ENCODE measurements around the gene MYLK. TPM values are rescaled to one million over a fixed set of nuclear protein-coding genes. Genes with fewer than 3 reads are reported as not detected.
"Not testable (repeated sequence)": the region's sequence is repeated elsewhere in the genome, so short reads cannot be mapped to it uniquely, and the experiment has no call there.

Gene MYLK
- total RNA-seq, 1 donor from 2014 or later: 0.08 TPM

DNA sequence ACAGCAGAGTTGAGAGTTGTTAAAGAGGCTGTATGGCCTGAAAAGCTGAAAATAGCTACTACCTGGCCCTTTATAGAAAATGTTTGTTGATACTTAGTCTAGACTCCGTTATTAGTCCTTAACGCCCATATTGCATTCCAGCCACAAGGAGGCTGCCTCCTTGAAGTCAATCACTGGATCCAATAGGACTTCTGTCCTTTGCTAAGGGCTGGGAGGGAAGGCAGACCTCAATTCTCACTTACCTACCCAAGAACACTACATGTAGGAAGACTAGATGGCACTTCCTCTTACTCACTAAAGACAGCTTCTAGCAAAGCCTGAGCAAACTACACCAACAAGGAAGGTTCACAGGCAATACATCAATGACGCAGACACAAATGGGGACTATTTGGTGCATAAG, 159.8 kb downstream of the MYLK start:
- Mint-ChIP-seq H3K36me3 (ENCODE audit: low read depth) (no peaks in the 10 kb centered on the region), H3K27me3 (ENCODE audit: insufficient read depth) (peaks cover 5% of the 10 kb centered on the region), H3K4me3 (no peak overlapping the region), H3K4me1 (ENCODE audit: low read depth) (peaks cover 3% of the 10 kb centered on the region), H3K27ac (no peak overlapping the region), H3K9me3 (no peaks in the 10 kb centered on the region)
- intact Hi-C loops (cut with micrococcal nuclease): loop anchor here (5.0 kb wide), 2 partner anchors 353 to 397 kb away; no protein-coding TSS in a partner anchor
- DNase-seq (ENCODE audit: low spot score): no peak

GRCh38 chr3:123723522-123724168, 160.5 kb downstream of the MYLK start:
- Mint-ChIP-seq H3K4me3 (no peak overlapping the region), H3K27me3 (ENCODE audit: insufficient read depth) (peaks cover 7% of the 10 kb centered on the region), H3K4me1 (ENCODE audit: low read depth) (peaks cover 3% of the 10 kb centered on the region), H3K27ac (no peak overlapping the region), H3K36me3 (ENCODE audit: low read depth) (no peaks in the 10 kb centered on the region), H3K9me3 (no peaks in the 10 kb centered on the region)
- DNase-seq (ENCODE audit: low spot score): peak; percentile 19
- intact Hi-C loops (cut with micrococcal nuclease): loop anchor here (1.0 to 5.0 kb wide), 5 partner anchors 71 to 396 kb away; partner anchors contain the start of gene HACD2

- Mint-ChIP-seq H3K27ac (no peak overlapping the region), H3K36me3 (ENCODE audit: low read depth) (no peaks in the 10 kb centered on the region), H3K4me3 (no peak overlapping the region), H3K4me1 (ENCODE audit: low read depth) (peaks cover 3% of the 10 kb centered on the region), H3K9me3 (no peaks in the 10 kb centered on the region), H3K27me3 (ENCODE audit: insufficient read depth) (peaks cover 7% of the 10 kb centered on the region)
- DNase-seq (ENCODE audit: low spot score): no peak
- intact Hi-C loops (cut with micrococcal nuclease): loop anchor here (1.0 to 5.0 kb wide), 5 partner anchors 70 to 396 kb away; partner anchors contain the start of gene HACD2
Observed at GRCh38 chr3:123723070-123723469, 161.1 kb downstream of the MYLK start.

- H3K9me3 Mint-ChIP-seq: no peaks in the 10 kb centered on the region
- peaks cover 3% of the 10 kb centered on the region for H3K27me3 Mint-ChIP-seq (ENCODE audit: insufficient read depth)
- H3K4me1 Mint-ChIP-seq (ENCODE audit: low read depth): peaks cover 3% of the 10 kb centered on the region
- intact Hi-C loops (cut with micrococcal nuclease): loop anchor here (2.0 to 5.0 kb wide), 4 partner anchors 70 to 395 kb away; partner anchors contain the start of gene HACD2
- H3K27ac Mint-ChIP-seq: no peak overlapping the region
- no peak for DNase-seq (ENCODE audit: low spot score)
- H3K4me3 Mint-ChIP-seq: no peak overlapping the region
- H3K36me3 Mint-ChIP-seq (ENCODE audit: low read depth): no peaks in the 10 kb centered on the region
Observed at GRCh38 chr3:123722456-123722855, 161.7 kb downstream of the MYLK start.

GRCh38 chr3:123722021-123722420, 162.1 kb downstream of the MYLK start:
- no peaks in the 10 kb centered on the region for H3K36me3 Mint-ChIP-seq (ENCODE audit: low read depth)
- H3K27me3 Mint-ChIP-seq (ENCODE audit: insufficient read depth): peaks cover 2% of the 10 kb centered on the region
- H3K9me3 Mint-ChIP-seq: no peaks in the 10 kb centered on the region
- H3K4me1 Mint-ChIP-seq (ENCODE audit: low read depth): peaks cover 3% of the 10 kb centered on the region
- no peak overlapping the region for H3K4me3 Mint-ChIP-seq
- intact Hi-C loops (cut with micrococcal nuclease): loop anchor here (2.0 to 5.0 kb wide), 4 partner anchors 69 to 395 kb away; partner anchors contain the start of gene HACD2
- no peak for DNase-seq (ENCODE audit: low spot score)
- no peak overlapping the region for H3K27ac Mint-ChIP-seq

DNA sequence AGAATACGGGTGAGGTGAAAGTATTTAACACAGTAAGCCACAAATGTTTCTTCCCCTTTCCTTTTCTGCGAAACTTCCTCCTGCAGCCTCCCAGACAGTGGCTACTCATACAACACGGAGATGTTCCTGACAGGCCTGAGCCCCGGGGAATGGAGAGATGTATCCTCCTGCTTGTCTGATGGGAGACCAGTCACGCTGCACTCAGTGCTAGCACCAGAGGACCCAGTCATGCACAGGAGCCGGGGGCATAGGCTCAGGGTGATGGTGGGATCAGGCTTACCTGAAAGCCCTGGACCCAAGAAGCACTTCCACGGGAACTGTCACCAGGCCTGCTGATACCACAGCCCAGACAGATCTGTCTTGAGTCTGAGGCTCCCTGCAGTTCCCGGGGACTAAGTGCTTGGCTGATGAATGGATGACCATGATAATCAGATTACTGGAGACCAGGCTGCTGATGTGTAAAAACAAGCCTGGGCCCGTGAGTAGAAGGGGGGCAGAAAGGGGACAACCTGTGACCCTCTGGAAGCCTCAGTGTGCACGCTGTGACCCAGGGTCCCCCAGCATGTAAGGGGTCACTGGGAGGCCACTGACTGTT, 162.9 kb downstream of the MYLK start:
- not testable (repeated sequence) for H3K4me3 Mint-ChIP-seq; H3K27me3 Mint-ChIP-seq (ENCODE audit: insufficient read depth); H3K27ac Mint-ChIP-seq; H3K9me3 Mint-ChIP-seq; DNase-seq (ENCODE audit: low spot score); H3K4me1 Mint-ChIP-seq (ENCODE audit: low read depth); H3K36me3 Mint-ChIP-seq (ENCODE audit: low read depth)
- intact Hi-C loops (cut with micrococcal nuclease): loop anchor here (5.0 kb wide), 2 partner anchors 356 to 394 kb away; no protein-coding TSS in a partner anchor

DNA sequence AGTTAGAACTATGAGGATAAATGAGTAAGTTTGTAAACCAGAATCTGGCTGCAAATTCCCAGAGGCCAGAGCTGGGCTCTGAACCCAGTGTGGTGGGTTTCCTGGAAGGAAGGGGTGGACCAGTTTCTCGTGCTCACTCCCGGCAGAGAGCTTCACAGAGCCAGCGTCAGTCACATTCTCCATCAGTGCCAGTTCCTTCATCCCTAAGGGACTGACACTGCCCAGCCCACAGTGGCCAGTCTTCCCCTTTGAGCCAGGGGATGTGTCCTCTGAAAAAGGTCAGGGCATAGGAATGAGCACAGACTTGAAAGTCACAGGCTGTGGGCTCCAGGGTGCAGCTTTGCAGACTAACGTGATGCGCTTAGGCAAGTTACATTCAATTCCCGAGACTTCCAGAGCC, 163.5 kb downstream of the MYLK start:
- Mint-ChIP-seq H3K27ac (no peak overlapping the region), H3K4me1 (ENCODE audit: low read depth) (peaks cover 3% of the 10 kb centered on the region), H3K36me3 (ENCODE audit: low read depth) (no peaks in the 10 kb centered on the region), H3K9me3 (no peaks in the 10 kb centered on the region), H3K4me3 (no peak overlapping the region), H3K27me3 (ENCODE audit: insufficient read depth) (peaks cover 2% of the 10 kb centered on the region)
- DNase-seq (ENCODE audit: low spot score): no peak
- intact Hi-C loops (cut with micrococcal nuclease): loop anchor here (5.0 kb wide), 2 partner anchors 357 to 393 kb away; no protein-coding TSS in a partner anchor

GRCh38 chr3:123719862-123720453, 164.2 kb downstream of the MYLK start:
- H3K4me3 Mint-ChIP-seq: no peak overlapping the region
- H3K36me3 Mint-ChIP-seq (ENCODE audit: low read depth): no peaks in the 10 kb centered on the region
- no peak overlapping the region for H3K27ac Mint-ChIP-seq
- no peaks in the 10 kb centered on the region for H3K9me3 Mint-ChIP-seq
- peaks cover 2% of the 10 kb centered on the region for H3K27me3 Mint-ChIP-seq (ENCODE audit: insufficient read depth)
- no peak for DNase-seq (ENCODE audit: low spot score)
- peaks cover 3% of the 10 kb centered on the region for H3K4me1 Mint-ChIP-seq (ENCODE audit: low read depth)
- intact Hi-C loops (cut with micrococcal nuclease): loop anchor here (1.0 to 5.0 kb wide), 3 partner anchors 78 to 393 kb away; no protein-coding TSS in a partner anchor

GRCh38 chr3:123719061-123719756, 164.9 kb downstream of the MYLK start:
- H3K27me3 Mint-ChIP-seq (ENCODE audit: insufficient read depth); H3K4me1 Mint-ChIP-seq (ENCODE audit: low read depth); H3K9me3 Mint-ChIP-seq; H3K4me3 Mint-ChIP-seq; H3K36me3 Mint-ChIP-seq (ENCODE audit: low read depth); DNase-seq (ENCODE audit: low spot score); H3K27ac Mint-ChIP-seq: not testable (repeated sequence)
- intact Hi-C loops (cut with micrococcal nuclease): loop anchor here (1.0 kb wide), 1 partner anchor 77 kb away; no protein-coding TSS in a partner anchor

GRCh38 chr3:123718108-123718507, 166.0 kb downstream of the MYLK start:
- Mint-ChIP-seq H3K27me3 (ENCODE audit: insufficient read depth) (peaks cover 4% of the 10 kb centered on the region), H3K36me3 (ENCODE audit: low read depth) (no peaks in the 10 kb centered on the region), H3K4me3 (no peak overlapping the region), H3K4me1 (ENCODE audit: low read depth) (no peaks in the 10 kb centered on the region), H3K27ac (no peak overlapping the region), H3K9me3 (no peaks in the 10 kb centered on the region)
- intact Hi-C loops (cut with micrococcal nuclease): no loop called here
- no peak for DNase-seq (ENCODE audit: low spot score)

- H3K4me3 Mint-ChIP-seq; H3K27me3 Mint-ChIP-seq (ENCODE audit: insufficient read depth); H3K4me1 Mint-ChIP-seq (ENCODE audit: low read depth); intact Hi-C loops (cut with micrococcal nuclease); H3K36me3 Mint-ChIP-seq (ENCODE audit: low read depth); H3K27ac Mint-ChIP-seq; H3K9me3 Mint-ChIP-seq; DNase-seq (ENCODE audit: low spot score): not testable (repeated sequence)
Observed at GRCh38 chr3:123717451-123717850, 166.7 kb downstream of the MYLK start.

DNA sequence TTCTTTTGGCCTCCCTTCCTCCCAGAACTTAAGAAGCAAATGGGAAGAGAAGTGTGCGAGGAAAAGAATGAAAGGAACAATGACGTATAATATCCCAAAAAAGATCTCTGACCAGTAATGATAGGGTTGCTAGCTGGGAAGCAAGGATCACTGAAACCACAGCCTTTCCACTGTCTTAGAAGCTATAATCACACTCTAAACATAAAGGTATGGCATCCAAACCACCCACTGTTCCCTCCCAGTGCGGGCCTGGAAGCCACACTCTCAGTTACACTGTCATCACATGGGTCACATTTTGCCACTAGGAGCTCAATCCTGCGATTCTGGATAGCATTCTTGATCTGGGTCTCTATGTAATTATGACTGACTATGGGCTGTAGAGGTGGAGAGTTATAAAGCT, 167.7 kb downstream of the MYLK start:
- no peaks in the 10 kb centered on the region for H3K9me3 Mint-ChIP-seq
- H3K4me1 Mint-ChIP-seq (ENCODE audit: low read depth): no peaks in the 10 kb centered on the region
- intact Hi-C loops (cut with micrococcal nuclease): no loop called here

More for the DNA sequence above, 167.7 kb downstream of the MYLK start:
- no peak overlapping the region for H3K27ac Mint-ChIP-seq
- peaks cover 8% of the 10 kb centered on the region for H3K27me3 Mint-ChIP-seq (ENCODE audit: insufficient read depth)
- no peak overlapping the region for H3K4me3 Mint-ChIP-seq
- no peak for DNase-seq (ENCODE audit: low spot score)
- H3K36me3 Mint-ChIP-seq (ENCODE audit: low read depth): no peaks in the 10 kb centered on the region

All from activated T-helper 1 cell treated with anti-CD3 and anti-CD28 coated beads, Interleukin-12 subunit alpha, Interleukin-12 subunit beta, Interleukin-2, Interleukin-4 antibody, amounts not matched to agents 30 ng/mL and 10 ng/mL and 1 ng/mL, durations not matched to agents 14 hours and 24 hours and 36 hours (primary cell).